ENCODE measurements around the gene FAM228A. TPM values are rescaled to one million over a fixed set of nuclear protein-coding genes. Genes with fewer than 3 reads are reported as not detected.

The FAM228A gene
- total RNA-seq, 1 experiment from 2014 or later, result not detected

DNA sequence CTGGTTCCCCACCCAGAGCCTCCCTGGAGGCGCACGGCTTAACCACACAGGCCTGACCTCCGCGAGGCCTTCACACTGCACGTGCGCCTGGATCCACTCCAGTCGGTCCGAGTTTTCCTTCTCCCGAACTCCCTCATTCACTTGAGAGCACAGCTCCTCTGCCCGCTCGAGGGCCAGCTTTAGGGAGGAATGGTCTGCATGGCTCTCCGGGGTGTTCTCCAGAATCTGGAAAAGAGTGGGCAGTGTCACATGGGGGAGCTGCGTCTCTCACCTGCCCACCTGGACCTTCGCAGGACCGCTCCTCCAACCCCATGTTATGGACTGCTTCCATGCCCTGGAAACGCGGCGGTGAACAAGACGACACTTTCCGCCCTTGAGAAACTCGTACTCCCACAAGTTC, 35.9 kb downstream of the FAM228A start:
- ChIA-PET POLR2A (no interaction called here), CTCF (no interaction called here)
- no peak overlapping the region for H3K27ac Mint-ChIP-seq (ENCODE audit: unreplicated experiment)
- no peaks in the 10 kb centered on the region for H3K4me1 Mint-ChIP-seq (ENCODE audit: low read depth, unreplicated experiment)
- H3K9me3 Mint-ChIP-seq (ENCODE audit: unreplicated experiment), result no peaks in the 10 kb centered on the region
- Histone ChIP-seq H3K36me3 (ENCODE audit: control insufficient read depth, insufficient read depth, low read length) (no peaks in the 10 kb centered on the region), H3K4me3 (ENCODE audit: low read depth, low read length) (no peak overlapping the region), H3K9me3 (no peaks in the 10 kb centered on the region), H3K4me1 (no peaks in the 10 kb centered on the region), H3K27me3 (replicated peaks; ENCODE audit: control insufficient read depth, insufficient read depth, low read length) (no peaks in the 10 kb centered on the region)
- DNase-seq, result no peak
- intact Hi-C loops (cut with micrococcal nuclease; ENCODE audit: unreplicated experiment), result no loop called here
- no TSS peak for BruUV-seq (replicated peaks)
- TF ChIP-seq, protein P1, sequence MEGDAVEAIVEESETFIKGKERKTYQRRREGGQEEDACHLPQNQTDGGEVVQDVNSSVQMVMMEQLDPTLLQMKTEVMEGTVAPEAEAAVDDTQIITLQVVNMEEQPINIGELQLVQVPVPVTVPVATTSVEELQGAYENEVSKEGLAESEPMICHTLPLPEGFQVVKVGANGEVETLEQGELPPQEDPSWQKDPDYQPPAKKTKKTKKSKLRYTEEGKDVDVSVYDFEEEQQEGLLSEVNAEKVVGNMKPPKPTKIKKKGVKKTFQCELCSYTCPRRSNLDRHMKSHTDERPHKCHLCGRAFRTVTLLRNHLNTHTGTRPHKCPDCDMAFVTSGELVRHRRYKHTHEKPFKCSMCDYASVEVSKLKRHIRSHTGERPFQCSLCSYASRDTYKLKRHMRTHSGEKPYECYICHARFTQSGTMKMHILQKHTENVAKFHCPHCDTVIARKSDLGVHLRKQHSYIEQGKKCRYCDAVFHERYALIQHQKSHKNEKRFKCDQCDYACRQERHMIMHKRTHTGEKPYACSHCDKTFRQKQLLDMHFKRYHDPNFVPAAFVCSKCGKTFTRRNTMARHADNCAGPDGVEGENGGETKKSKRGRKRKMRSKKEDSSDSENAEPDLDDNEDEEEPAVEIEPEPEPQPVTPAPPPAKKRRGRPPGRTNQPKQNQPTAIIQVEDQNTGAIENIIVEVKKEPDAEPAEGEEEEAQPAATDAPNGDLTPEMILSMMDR (IDR thresholded peaks at IDR 0.05; ENCODE audit: insufficient read depth in 1 of 2, low read depth in 1 of 2, low read length in 1 of 2, severe bottlenecking in 1 of 2, unreplicated experiment in 1 of 2), result no peak
- peaks cover 9% of the 10 kb centered on the region for H3K36me3 Mint-ChIP-seq (ENCODE audit: insufficient read depth, unreplicated experiment)
- H3K4me3 Mint-ChIP-seq (ENCODE audit: unreplicated experiment), result no peak overlapping the region
- H3K27me3 Mint-ChIP-seq (ENCODE audit: insufficient read depth, unreplicated experiment), result no peaks in the 10 kb centered on the region

DNA sequence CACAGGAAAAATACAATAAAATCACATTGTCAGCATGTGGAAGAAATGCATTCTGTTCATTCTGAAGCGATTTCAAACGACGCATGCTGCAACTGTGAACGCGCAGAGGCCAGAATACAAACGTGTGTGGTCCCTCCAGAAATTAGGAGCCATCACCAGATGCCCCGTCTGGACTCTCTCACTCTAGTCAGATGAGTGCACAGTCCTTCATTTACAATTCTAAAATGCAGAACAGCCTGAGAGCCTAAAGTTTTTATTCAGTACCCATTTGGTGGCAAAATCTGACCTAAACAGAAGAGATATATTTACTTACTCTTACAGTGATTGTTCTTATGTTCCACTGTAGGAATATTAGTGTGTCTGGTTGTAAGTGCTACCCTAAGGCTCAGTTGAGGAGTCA, 36.6 kb downstream of the FAM228A start:
- Histone ChIP-seq H3K36me3 (ENCODE audit: control insufficient read depth, insufficient read depth, low read length) (no peaks in the 10 kb centered on the region), H3K4me1 (no peaks in the 10 kb centered on the region), H3K4me3 (ENCODE audit: low read depth, low read length) (no peak overlapping the region), H3K9me3 (no peaks in the 10 kb centered on the region), H3K27me3 (replicated peaks; ENCODE audit: control insufficient read depth, insufficient read depth, low read length) (no peaks in the 10 kb centered on the region)
- Mint-ChIP-seq H3K27me3 (ENCODE audit: insufficient read depth, unreplicated experiment) (no peaks in the 10 kb centered on the region), H3K36me3 (ENCODE audit: insufficient read depth, unreplicated experiment) (peaks cover 14% of the 10 kb centered on the region), H3K27ac (ENCODE audit: unreplicated experiment) (no peak overlapping the region), H3K4me3 (ENCODE audit: unreplicated experiment) (no peak overlapping the region), H3K9me3 (ENCODE audit: unreplicated experiment) (no peaks in the 10 kb centered on the region), H3K4me1 (ENCODE audit: low read depth, unreplicated experiment) (no peaks in the 10 kb centered on the region)
- TF ChIP-seq, protein P1 (IDR thresholded peaks at IDR 0.05; ENCODE audit: insufficient read depth in 1 of 2, low read depth in 1 of 2, low read length in 1 of 2, severe bottlenecking in 1 of 2, unreplicated experiment in 1 of 2), result no peak
- DNase-seq, result no peak
- POLR2A ChIA-PET, result no interaction called here
- CTCF ChIA-PET, result no interaction called here
- BruUV-seq (replicated peaks), result no TSS peak
- intact Hi-C loops (cut with micrococcal nuclease; ENCODE audit: unreplicated experiment), result no loop called here

DNA sequence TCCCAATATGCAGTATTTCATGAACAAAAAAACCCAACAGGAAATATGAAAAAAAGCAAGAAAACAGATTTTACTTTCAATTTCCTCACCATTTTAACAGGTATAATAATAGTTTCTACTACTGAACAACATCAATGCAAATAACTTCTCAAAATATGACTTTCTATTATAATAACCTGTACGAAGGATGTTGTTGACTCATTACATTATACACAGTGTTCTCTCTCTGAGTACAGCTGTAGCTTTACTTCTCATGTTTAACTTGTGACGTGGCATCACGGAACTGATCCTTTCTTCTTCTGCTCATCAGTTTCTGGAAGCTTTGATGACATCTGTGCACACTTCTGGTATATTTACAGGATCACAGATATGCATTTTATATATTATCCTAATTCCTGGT, 40.0 kb downstream of the FAM228A start:
- no peak overlapping the region for H3K4me3 ChIP-seq (ENCODE audit: low read depth, low read length)
- ChIA-PET POLR2A (no interaction called here), CTCF (no interaction called here)
- TF ChIP-seq, protein P1 (IDR thresholded peaks at IDR 0.05; ENCODE audit: insufficient read depth in 1 of 2, low read depth in 1 of 2, low read length in 1 of 2, severe bottlenecking in 1 of 2, unreplicated experiment in 1 of 2), result no peak
- Mint-ChIP-seq H3K9me3 (ENCODE audit: unreplicated experiment) (no peaks in the 10 kb centered on the region), H3K27ac (ENCODE audit: unreplicated experiment) (no peak overlapping the region), H3K4me1 (ENCODE audit: low read depth, unreplicated experiment) (no peaks in the 10 kb centered on the region), H3K4me3 (ENCODE audit: unreplicated experiment) (no peak overlapping the region), H3K27me3 (ENCODE audit: insufficient read depth, unreplicated experiment) (no peaks in the 10 kb centered on the region), H3K36me3 (ENCODE audit: insufficient read depth, unreplicated experiment) (peaks cover 6% of the 10 kb centered on the region)
- H3K27me3 ChIP-seq (replicated peaks; ENCODE audit: control insufficient read depth, insufficient read depth, low read length), result no peaks in the 10 kb centered on the region
- BruUV-seq (replicated peaks), result no TSS peak
- H3K36me3 ChIP-seq (ENCODE audit: control insufficient read depth, insufficient read depth, low read length), result no peaks in the 10 kb centered on the region
- H3K4me1 ChIP-seq, result no peaks in the 10 kb centered on the region
- intact Hi-C loops (cut with micrococcal nuclease; ENCODE audit: unreplicated experiment), result no loop called here
- no peaks in the 10 kb centered on the region for H3K9me3 ChIP-seq
- DNase-seq, result no peak
